Transverse colon (tissue), 4 donors: Measurements from ENCODE around the gene KMT2C. TPM values are rescaled to one million over a fixed set of nuclear protein-coding genes. Genes with fewer than 3 reads are reported as not detected.

ENCODE experiments used
- DNase-seq: peaks from one replicate; pipeline ENCODE4 v3.0.0-alpha.2; 2019
- H3K27ac ChIP-seq, 4 donors: fragments of 200-600 bp; sonication (generic); 2 replicates each; pipeline ENCODE4 v1.5.1; 2016 to 2018; ENCODE audit warnings: inconsistent platforms in 4 of 4
- H3K27me3 ChIP-seq: fragments of 200-600 bp; sonication (generic); 2 replicates; pipeline ENCODE4 v1.5.1; 2017; ENCODE audit warnings: inconsistent platforms
- H3K36me3 ChIP-seq, 4 donors: fragments of 200-600 bp; sonication (generic); 2 replicates each; pipeline ENCODE4 v1.5.1; 2017 to 2019; ENCODE audit warnings: inconsistent platforms in 4 of 4
- H3K4me1 ChIP-seq, 4 donors: fragments of 200-600 bp; sonication (generic); 2 replicates each; pipeline ENCODE4 v1.5.1; 2017 to 2020; ENCODE audit warnings: inconsistent platforms in 4 of 4
- H3K4me3 ChIP-seq, 4 donors: fragments of 200-600 bp; sonication (generic); 1 replicate in 1 of 4; 2 replicates in 3 of 4; pipeline versions ENCODE4 v1.5.1 to v1.6.1; 2017 to 2019; ENCODE audit warnings: inconsistent platforms in 4 of 4
- H3K9me3 ChIP-seq, 2 donors: fragments of 200-600 bp; sonication (generic); 2 replicates each; pipeline ENCODE4 v1.5.1; 2017 to 2019; ENCODE audit warnings: inconsistent platforms in 2 of 2
- EP300 ChIP-seq: sonication (generic); formaldehyde crosslinking; IDR thresholded peaks from one replicate; pipeline ENCODE4 v1.6.1; 2017; ENCODE audit warnings: antibody characterized with exemption, low read depth
- POLR2A ChIP-seq: fragments of 450-650 bp; IDR thresholded peaks from one replicate; pipeline ENCODE4 v1.6.1; 2016; ENCODE audit warnings: antibody characterized with exemption, mild to moderate bottlenecking, moderate library complexity
- POLR2AphosphoS5 ChIP-seq, 3 donors: sonication (generic); formaldehyde crosslinking; IDR thresholded peaks; one replicate each; pipeline ENCODE4 v1.6.1; 2016; ENCODE audit warnings: antibody characterized with exemption in 3 of 3
- WGBS, 2 donors: methylation state at CpG; one replicate each; pipeline ENCODE4 v1.1.5; 2018; ENCODE audit warnings: low coverage in 1 of 2; 5-methylcytosine and 5-hydroxymethylcytosine counted together
- in situ Hi-C, 4 donors: fragments of 200-750 bp; cut with MboI; loops; one replicate each; pipeline versions ENCODE4 v1.15.0 to v1.15.1; 2017; ENCODE audit warnings: low sequenced_read_pairs in 3 of 4, low pct_ligation_motif_present in 1 of 4, low pct_unique_long_range_greater_than_20kb in 1 of 4
- intact Hi-C: fragments of 100-400 bp; cut with DNase I; formaldehyde crosslinking; loops from one replicate; pipeline ENCODE4 v1.15.1; 2023; ENCODE audit warnings: low total_unique reads
- total RNA-seq, 4 donors: library from RNA; depleted of rRNA; stranded (reverse); fragments of >200 nt; gene quantifications; one replicate each; pipeline ENCODE4 v1.1.0, GENCODE V29; 2016
- TF ChIP-seq, protein P1 (sequence below), 5 experiments: fragments of 200-600 bp in 3 of 5; fragments of 450-650 bp in 2 of 5; sonication (generic) in 3 of 5; IDR thresholded peaks; 1 replicate in 2 of 5; 2 replicates in 3 of 5; pipeline ENCODE4 v1.5.1; 2016 to 2017; ENCODE audit warnings: antibody characterized with exemption in 5 of 5, inconsistent platforms in 3 of 5, mild to moderate bottlenecking in 2 of 5, moderate library complexity in 1 of 5

KMT2C gene
- total RNA-seq, 4 donors from 2014 or later: 72.6 to 99.5 (median 83.8) TPM

- TF ChIP-seq POLR2A (no peak), EP300 (no peak), POLR2AphosphoS5 (IDR thresholded peaks at IDR 0.05) (no peak)
- TF ChIP-seq, protein P1, sequence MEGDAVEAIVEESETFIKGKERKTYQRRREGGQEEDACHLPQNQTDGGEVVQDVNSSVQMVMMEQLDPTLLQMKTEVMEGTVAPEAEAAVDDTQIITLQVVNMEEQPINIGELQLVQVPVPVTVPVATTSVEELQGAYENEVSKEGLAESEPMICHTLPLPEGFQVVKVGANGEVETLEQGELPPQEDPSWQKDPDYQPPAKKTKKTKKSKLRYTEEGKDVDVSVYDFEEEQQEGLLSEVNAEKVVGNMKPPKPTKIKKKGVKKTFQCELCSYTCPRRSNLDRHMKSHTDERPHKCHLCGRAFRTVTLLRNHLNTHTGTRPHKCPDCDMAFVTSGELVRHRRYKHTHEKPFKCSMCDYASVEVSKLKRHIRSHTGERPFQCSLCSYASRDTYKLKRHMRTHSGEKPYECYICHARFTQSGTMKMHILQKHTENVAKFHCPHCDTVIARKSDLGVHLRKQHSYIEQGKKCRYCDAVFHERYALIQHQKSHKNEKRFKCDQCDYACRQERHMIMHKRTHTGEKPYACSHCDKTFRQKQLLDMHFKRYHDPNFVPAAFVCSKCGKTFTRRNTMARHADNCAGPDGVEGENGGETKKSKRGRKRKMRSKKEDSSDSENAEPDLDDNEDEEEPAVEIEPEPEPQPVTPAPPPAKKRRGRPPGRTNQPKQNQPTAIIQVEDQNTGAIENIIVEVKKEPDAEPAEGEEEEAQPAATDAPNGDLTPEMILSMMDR (IDR thresholded peaks at IDR 0.05): no peak
- H3K4me1 ChIP-seq: no peaks in the 10 kb centered on the region
- peaks cover 0 to 75% (median 32%) of the 10 kb centered on the region in 4 donors for H3K36me3 ChIP-seq
- no peaks in the 10 kb centered on the region for H3K9me3 ChIP-seq
- DNase-seq: no peak
- no peaks in the 10 kb centered on the region for H3K27me3 ChIP-seq
- no peak overlapping the region for H3K4me3 ChIP-seq
- intact Hi-C loops (no loop called here), in situ Hi-C loops (no loop called here)
- no peak overlapping the region for H3K27ac ChIP-seq
- WGBS, 2 donors: 86 to 97% methylated on average over 5 to 6 of the region's 6 CpGs
Measured at GRCh38 chr7:152162287-152162686, 273.5 kb downstream of the KMT2C start.

DNA sequence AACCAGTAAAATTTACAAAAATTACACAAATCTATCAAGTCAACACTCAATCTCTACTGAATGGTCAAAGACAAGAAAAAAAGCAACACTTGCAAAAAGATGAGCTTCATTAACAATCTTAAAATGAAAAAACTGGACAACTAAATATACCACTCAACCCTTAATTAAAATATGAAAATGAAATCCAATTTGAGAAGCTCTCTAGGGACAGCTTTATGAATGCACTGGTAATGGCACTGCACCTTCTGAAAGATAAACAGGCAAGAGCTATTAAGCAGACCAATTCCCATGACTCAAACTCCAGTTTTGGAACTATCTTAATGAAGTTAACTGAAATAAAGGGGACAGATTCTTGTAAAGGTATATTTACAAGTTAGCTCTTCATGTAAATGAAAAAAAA is 274.6 kb downstream of the KMT2C start:
- DNase-seq: no peak
- Histone ChIP-seq H3K36me3 (peaks cover 0 to 65% (median 27%) of the 10 kb centered on the region in 4 donors), H3K27me3 (no peaks in the 10 kb centered on the region), H3K4me1 (no peaks in the 10 kb centered on the region), H3K4me3 (no peak overlapping the region), H3K27ac (no peak overlapping the region), H3K9me3 (no peaks in the 10 kb centered on the region)
- in situ Hi-C loops: no loop called here
- no peak for TF ChIP-seq POLR2A
- TF ChIP-seq EP300: no peak
- TF ChIP-seq, protein P1 (IDR thresholded peaks at IDR 0.05): no peak
- TF ChIP-seq POLR2AphosphoS5 (IDR thresholded peaks at IDR 0.05): no peak
- intact Hi-C loops: no loop called here

DNA sequence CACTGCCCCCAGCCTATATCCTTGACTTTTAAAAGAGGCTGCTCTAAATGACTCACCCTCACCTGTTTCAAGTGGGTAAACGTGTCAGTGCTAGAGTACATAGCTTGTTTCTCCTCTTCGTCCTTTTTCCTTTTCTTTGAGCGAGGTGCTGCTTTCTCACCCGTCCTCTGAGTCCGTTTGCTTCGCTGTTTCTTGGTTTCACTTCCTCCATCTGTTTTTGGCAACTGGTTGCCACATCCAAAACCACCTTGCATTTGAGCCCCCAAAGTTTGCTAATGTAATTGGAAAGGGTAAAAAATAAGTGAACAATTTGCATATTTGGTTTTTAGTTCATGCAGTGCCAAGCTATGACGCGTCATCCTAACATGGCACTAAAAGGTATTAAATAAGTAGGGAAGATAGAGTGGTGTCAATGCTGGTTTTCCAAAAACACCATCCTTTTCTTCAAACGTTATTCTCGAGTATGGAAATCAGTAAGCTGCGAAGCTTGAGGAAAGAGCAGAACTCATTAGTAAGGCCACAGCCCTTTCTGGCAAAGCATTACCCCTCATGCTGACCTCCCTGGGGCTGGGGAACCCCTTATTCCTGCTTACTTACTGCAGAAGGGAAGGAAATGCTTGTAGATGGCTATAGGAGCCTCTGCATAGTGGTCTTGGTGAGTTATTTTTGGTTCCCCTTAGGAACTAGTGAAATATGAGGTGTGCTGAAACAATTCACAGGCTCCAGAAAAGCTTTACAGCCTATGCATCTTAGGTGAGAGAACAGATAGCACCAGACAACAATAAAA is 276.8 kb downstream of the KMT2C start:
- H3K4me1 ChIP-seq: no peaks in the 10 kb centered on the region
- TF ChIP-seq, protein P1 (IDR thresholded peaks at IDR 0.05): no peak
- TF ChIP-seq EP300: no peak
- no peak for TF ChIP-seq POLR2AphosphoS5 (IDR thresholded peaks at IDR 0.05)
- no peak for TF ChIP-seq POLR2A
- H3K36me3 ChIP-seq: peaks cover 0 to 80% (median 32%) of the 10 kb centered on the region in 4 donors
- WGBS, 2 donors: 79 to 84% methylated on average over 6 to 11 of the region's 11 CpGs
- H3K27me3 ChIP-seq: no peaks in the 10 kb centered on the region
- no peak overlapping the region for H3K4me3 ChIP-seq
- DNase-seq: peak; percentile 31
- no peaks in the 10 kb centered on the region for H3K9me3 ChIP-seq
- intact Hi-C loops (no loop called here), in situ Hi-C loops (no loop called here)
- peak overlapping the region in 1 of 4 donors; percentile 66 for H3K27ac ChIP-seq

- in situ Hi-C loops: no loop called here
- H3K36me3 ChIP-seq: peaks cover 0 to 83% (median 39%) of the 10 kb centered on the region in 4 donors
Measured at GRCh38 chr7:152152267-152152666, 283.5 kb downstream of the KMT2C start.

More at GRCh38 chr7:152152267-152152666, 283.5 kb downstream of the KMT2C start:
- no peak overlapping the region for H3K27ac ChIP-seq
- H3K9me3 ChIP-seq: no peaks in the 10 kb centered on the region
- H3K27me3 ChIP-seq: no peaks in the 10 kb centered on the region
- intact Hi-C loops: no loop called here
- no peak for TF ChIP-seq POLR2AphosphoS5 (IDR thresholded peaks at IDR 0.05)
- TF ChIP-seq POLR2A: no peak
- no peak for TF ChIP-seq EP300
- TF ChIP-seq, protein P1 (IDR thresholded peaks at IDR 0.05): no peak
- H3K4me3 ChIP-seq: no peak overlapping the region
- no peak for DNase-seq
- H3K4me1 ChIP-seq: no peaks in the 10 kb centered on the region
- whole genome bisulfite sequencing, 2 donors: 60 to 90% methylated on average over 1 to 5 of the region's 5 CpGs
